ENCODE results near the gene POF1B. TPM values are rescaled to one million over a fixed set of nuclear protein-coding genes. Genes with fewer than 3 reads are reported as not detected.
"Not testable (repeated sequence)": the region's sequence is repeated elsewhere in the genome, so short reads cannot be mapped to it uniquely, and the experiment has no call there.

POF1B gene
- polyA plus RNA-seq, 1 of the 3 experiments (the other 2 are of a cell fraction): not detected

GRCh38 chrX:85326234-85327059, 53.0 kb downstream of the POF1B start:
- no peak for DNase-seq
- ChIA-PET POLR2A (no interaction called here), CTCF (no interaction called here)
- no peaks in the 10 kb centered on the region for H3K9me3 ChIP-seq
- H3K79me2 ChIP-seq (ENCODE audit: insufficient read depth): no peaks in the 10 kb centered on the region
- TF ChIP-seq TCF12 (IDR thresholded peaks at IDR 0.05) (no peak), IRF3 (IDR thresholded peaks at IDR 0.05; ENCODE audit: low read depth, low read length) (no peak), TAF1 (IDR thresholded peaks at IDR 0.05; ENCODE audit: borderline replicate concordance, low read depth, low read length) (no peak), EZH2phosphoT487 (IDR thresholded peaks at IDR 0.05; ENCODE audit: borderline replicate concordance, low read depth) (no peak), CTCF (IDR thresholded peaks at IDR 0.05) (no peak), SMC3 (IDR thresholded peaks at IDR 0.05; ENCODE audit: low read depth, low read length) (no peak), JUND (IDR thresholded peaks at IDR 0.05) (no peak), MAX (IDR thresholded peaks at IDR 0.05; ENCODE audit: low read depth) (no peak), ZBTB33 (IDR thresholded peaks at IDR 0.05; ENCODE audit: borderline replicate concordance, low read depth) (no peak), USF2 (IDR thresholded peaks at IDR 0.05; ENCODE audit: borderline replicate concordance, low read depth, low read length) (no peak), NRF1 (IDR thresholded peaks at IDR 0.05; ENCODE audit: low read depth, low read length) (no peak), EP300 (IDR thresholded peaks at IDR 0.05; ENCODE audit: borderline replicate concordance in 1 of 2, low read depth in 1 of 2, low read length in 1 of 2) (no peak)
- no peaks in the 10 kb centered on the region for H3K27me3 ChIP-seq (ENCODE audit: insufficient read depth)
- no peaks in the 10 kb centered on the region for H4K20me1 ChIP-seq (ENCODE audit: insufficient read depth)
- H3F3A ChIP-seq (replicated peaks; ENCODE audit: insufficient read depth): no peaks in the 10 kb centered on the region
- no peaks in the 10 kb centered on the region for H3K36me3 ChIP-seq (replicated peaks in 1 of 2; ENCODE audit: control insufficient read depth in 1 of 2, insufficient read depth in 2 of 2, low read length in 1 of 2)
- H3K9me2 ChIP-seq: no peaks in the 10 kb centered on the region
- H3K27ac ChIP-seq (ENCODE audit: low read depth in 2 of 2, low read length in 1 of 2): no peak overlapping the region
- no peaks in the 10 kb centered on the region for H3K4me1 ChIP-seq (ENCODE audit: control insufficient read depth in 1 of 2, insufficient read depth in 2 of 2, low read depth in 1 of 2, low read length in 1 of 2)
- H3K4me2 ChIP-seq: no peak overlapping the region
- no peak overlapping the region for H3K9ac ChIP-seq
- H2AFZ ChIP-seq (ENCODE audit: low read depth): no peak overlapping the region
- no peak overlapping the region for H3K4me3 ChIP-seq (ENCODE audit: low read depth in 2 of 2, low read length in 1 of 2)
- 41% methylated on average over 11 of the region's 29 CpGs for WGBS (ENCODE audit: low lambda C conversion rate)

- H3K4me2 ChIP-seq; H3K9ac ChIP-seq; H3K9me3 ChIP-seq; H3K9me2 ChIP-seq; CTCF ChIA-PET; H3F3A ChIP-seq (replicated peaks; ENCODE audit: insufficient read depth); H2AFZ ChIP-seq (ENCODE audit: low read depth); H3K79me2 ChIP-seq (ENCODE audit: insufficient read depth); H3K4me3 ChIP-seq (ENCODE audit: low read depth in 2 of 2, low read length in 1 of 2); H4K20me1 ChIP-seq (ENCODE audit: insufficient read depth); H3K27me3 ChIP-seq (ENCODE audit: insufficient read depth); H3K36me3 ChIP-seq (replicated peaks in 1 of 2; ENCODE audit: control insufficient read depth in 1 of 2, insufficient read depth in 2 of 2, low read length in 1 of 2); H3K27ac ChIP-seq (ENCODE audit: low read depth in 2 of 2, low read length in 1 of 2); DNase-seq; H3K4me1 ChIP-seq (ENCODE audit: control insufficient read depth in 1 of 2, insufficient read depth in 2 of 2, low read depth in 1 of 2, low read length in 1 of 2); POLR2A ChIA-PET: not testable (repeated sequence)
- WGBS (ENCODE audit: low lambda C conversion rate): 21% methylated on average over 2 of the region's 2 CpGs
Measured at GRCh38 chrX:85311348-85311747, 68.1 kb downstream of the POF1B start.
